Subcutaneous adipose tissue (tissue), 4 donors: ENCODE data around the gene BTN2A1. TPM values are rescaled to one million over a fixed set of nuclear protein-coding genes. Genes with fewer than 3 reads are reported as not detected.

Experiments used
- small RNA-seq: library from RNA; depleted of rRNA; stranded (forward); fragments of <200 nt; gene quantifications from one replicate; pipeline ENCODE3, GENCODE V24; 2016
- total RNA-seq, 4 donors: library from RNA; depleted of rRNA; stranded (reverse); fragments of >200 nt; gene quantifications; one replicate each; pipeline ENCODE4 v1.1.0, GENCODE V29; 2016
- TF ChIP-seq, protein P1 (sequence below): fragments of 450-650 bp; IDR thresholded peaks from one replicate; pipeline ENCODE4 v1.5.1; 2016; ENCODE audit warnings: low read depth, mild to moderate bottlenecking, control low read depth, antibody characterized with exemption, moderate library complexity

The BTN2A1 gene
- total RNA-seq, 4 donors from 2014 or later, result 11.6 to 20.7 (median 16.4) TPM

DNA sequence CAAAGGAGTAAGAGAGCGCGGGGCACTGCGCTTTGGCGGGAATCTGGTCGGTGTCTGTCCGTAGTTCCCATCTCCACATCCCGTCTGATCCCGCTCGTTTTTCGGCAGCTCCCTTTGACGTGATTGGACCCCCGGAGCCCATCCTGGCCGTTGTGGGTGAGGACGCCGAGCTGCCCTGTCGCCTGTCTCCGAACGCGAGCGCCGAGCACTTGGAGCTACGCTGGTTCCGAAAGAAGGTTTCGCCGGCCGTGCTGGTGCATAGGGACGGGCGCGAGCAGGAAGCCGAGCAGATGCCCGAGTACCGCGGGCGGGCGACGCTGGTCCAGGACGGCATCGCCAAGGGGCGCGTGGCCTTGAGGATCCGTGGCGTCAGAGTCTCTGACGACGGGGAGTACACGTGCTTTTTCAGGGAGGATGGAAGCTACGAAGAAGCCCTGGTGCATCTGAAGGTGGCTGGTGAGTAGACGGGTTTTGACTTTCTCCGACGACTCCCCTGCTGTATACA lies 43.8 kb downstream of the BTN2A1 start:
- TF ChIP-seq, protein P1, sequence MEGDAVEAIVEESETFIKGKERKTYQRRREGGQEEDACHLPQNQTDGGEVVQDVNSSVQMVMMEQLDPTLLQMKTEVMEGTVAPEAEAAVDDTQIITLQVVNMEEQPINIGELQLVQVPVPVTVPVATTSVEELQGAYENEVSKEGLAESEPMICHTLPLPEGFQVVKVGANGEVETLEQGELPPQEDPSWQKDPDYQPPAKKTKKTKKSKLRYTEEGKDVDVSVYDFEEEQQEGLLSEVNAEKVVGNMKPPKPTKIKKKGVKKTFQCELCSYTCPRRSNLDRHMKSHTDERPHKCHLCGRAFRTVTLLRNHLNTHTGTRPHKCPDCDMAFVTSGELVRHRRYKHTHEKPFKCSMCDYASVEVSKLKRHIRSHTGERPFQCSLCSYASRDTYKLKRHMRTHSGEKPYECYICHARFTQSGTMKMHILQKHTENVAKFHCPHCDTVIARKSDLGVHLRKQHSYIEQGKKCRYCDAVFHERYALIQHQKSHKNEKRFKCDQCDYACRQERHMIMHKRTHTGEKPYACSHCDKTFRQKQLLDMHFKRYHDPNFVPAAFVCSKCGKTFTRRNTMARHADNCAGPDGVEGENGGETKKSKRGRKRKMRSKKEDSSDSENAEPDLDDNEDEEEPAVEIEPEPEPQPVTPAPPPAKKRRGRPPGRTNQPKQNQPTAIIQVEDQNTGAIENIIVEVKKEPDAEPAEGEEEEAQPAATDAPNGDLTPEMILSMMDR, result no peak

DNA sequence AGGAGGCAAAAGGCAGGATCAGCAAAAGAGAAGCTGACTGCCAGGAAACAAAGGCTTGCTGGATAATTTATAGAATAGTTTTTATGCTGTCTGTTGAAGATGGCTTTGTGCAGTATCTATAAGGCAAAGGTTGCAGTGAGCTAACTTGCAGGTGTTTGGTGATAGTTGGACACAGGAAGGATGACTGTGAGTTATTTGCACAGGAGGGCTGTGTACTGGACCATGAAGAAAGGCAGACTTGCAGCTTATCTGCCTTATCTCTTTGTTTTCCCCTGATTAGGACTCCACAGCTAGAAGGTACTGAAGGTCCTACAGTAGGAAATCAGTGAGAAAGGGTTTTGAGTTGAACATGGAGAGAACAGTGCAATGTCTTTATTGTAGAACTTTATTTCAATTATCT lies 44.4 kb downstream of the BTN2A1 start:
- TF ChIP-seq, protein P1, result no peak

DNA sequence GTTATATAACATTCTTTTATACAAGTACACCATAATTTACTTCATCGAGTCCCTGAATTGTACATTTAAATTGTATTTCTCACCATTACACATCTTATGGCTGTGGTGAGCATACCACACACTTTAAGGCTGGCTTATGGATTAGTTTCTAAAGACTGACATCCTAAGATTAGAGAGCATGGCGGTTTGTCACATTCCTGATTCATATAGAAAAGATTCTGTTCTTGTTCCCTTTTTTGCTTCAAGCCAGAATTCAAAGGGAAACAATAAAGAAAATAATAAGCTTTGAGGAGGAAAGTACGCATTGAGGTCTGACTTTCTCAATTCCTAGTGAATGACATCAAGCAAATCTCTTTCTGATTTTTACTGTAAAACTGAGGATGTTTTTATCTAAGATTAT lies 44.9 kb downstream of the BTN2A1 start:
- TF ChIP-seq, protein P1, result no peak

DNA sequence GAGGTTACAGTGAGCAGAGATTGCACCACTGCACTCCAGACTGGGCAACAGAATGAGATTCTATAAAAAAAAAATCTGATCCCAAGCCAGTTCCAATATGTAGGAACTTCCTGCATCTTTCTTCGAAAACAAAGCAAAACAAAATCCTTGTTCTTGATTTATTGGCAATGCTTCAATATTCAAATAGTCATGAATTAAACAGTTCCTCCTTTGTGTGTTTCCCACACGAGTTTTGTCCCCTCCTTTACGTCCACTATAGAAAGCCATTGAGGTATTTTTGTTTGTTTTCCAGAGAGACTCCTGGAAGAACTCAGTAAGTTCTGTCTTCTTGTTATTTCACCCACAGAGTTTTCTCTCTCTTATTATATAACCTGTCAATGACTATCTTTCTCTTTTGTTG lies 49.9 kb downstream of the BTN2A1 start:
- TF ChIP-seq, protein P1, result no peak

DNA sequence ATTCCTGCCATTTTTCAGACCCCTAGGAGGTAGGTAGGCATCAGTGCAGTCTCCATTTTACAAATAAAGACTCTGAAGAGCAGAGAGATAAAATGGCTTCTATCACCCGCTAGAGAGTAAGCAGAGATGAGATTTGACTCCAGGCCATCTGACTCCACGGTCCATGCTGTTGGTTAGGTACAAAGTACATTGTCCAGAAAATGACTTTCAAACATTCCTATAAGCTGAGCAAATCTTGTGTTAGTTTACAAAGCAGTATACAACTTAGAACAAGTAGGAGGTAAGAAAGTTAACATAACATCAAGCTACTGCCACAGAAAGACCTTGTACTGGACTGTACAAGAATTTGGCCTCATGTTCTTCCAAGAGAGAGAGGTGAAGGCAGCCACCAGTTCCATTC lies 57.2 kb downstream of the BTN2A1 start:
- TF ChIP-seq, protein P1, result no peak

DNA sequence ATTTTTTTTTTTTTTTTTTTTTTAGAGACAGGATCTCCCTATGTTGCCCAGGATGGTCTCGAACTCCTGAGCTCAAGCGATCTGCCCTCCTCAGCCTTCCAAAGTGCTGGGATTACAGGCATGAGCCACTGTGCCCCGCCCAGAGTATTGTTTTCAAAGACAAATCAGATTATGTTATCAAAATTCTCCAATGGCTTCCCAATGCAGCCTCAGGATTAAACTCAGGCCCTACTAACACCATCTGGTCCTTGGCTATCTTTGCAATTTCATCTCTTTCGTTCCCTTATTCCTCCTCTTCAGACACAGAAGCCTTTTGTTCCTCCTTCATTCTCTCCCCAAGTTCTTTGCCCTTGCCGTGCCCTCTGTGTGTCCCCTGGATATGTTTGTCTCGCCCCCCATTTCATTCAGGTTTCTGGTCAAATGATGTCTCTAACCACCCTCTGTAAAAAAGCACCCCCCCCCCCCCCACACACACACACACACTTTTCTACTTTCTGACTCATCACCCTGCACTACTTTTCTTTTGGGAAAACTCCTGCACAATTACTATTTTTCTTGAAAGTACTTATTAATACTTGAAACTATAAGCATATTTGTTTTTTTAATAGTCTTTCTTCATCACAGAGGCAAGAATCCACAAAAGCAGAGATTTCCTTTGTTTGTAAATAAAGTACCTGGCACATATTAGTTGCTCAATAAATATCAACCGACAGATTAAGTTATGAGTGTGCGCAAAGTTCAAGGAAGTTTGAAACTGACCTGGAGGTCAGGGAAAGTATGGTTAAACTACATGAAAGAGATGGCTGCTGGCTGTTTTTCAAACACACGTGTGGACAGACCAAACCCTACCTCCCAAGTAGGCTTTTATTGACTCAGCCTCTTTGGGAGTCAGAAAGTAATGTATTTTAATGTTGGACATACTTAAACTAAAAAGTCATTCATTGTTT lies 59.0 kb downstream of the BTN2A1 start:
- TF ChIP-seq, protein P1, result no peak

Small RNA genes within 50 kb of the gene (small RNA-seq; reads per million reads assigned to genes)
- gene RNU6-502P, result not detected

Other genes starting within 250 kb of the BTN2A1 start
- 10 to 100 TPM in 3 of 4 donors, 1 to 10 TPM in 1; 7.2 to 23.9 (median 19.9) TPM for gene BTN3A2, start 92.8 kb upstream of the BTN2A1 start, total RNA-seq
- 10 to 100 TPM in 2 of 4 donors, 1 to 10 TPM in 2; 6.2 to 15.0 (median 11.1) TPM for gene BTN2A2, start 74.8 kb upstream of the BTN2A1 start, total RNA-seq
- 10 to 100 TPM in 3 of 4 donors, 1 to 10 TPM in 1; 9.6 to 25.2 (median 16.5) TPM for gene BTN3A1, start 55.7 kb upstream of the BTN2A1 start, total RNA-seq
- 10 to 100 TPM; 10.8 to 26.9 (median 20.6) TPM for gene BTN3A3, start 17.5 kb upstream of the BTN2A1 start, total RNA-seq
- gene BTN1A1, start 42.3 kb downstream of the BTN2A1 start, total RNA-seq, result not detected
- 10 to 100 TPM; 35.4 to 66.4 (median 57.7) TPM for gene HMGN4, start 80.4 kb downstream of the BTN2A1 start, total RNA-seq
- 10 to 100 TPM in 2 of 4 donors, 1 to 10 TPM in 2; 9.1 to 13.6 (median 10.2) TPM for gene ABT1, start 139.0 kb downstream of the BTN2A1 start, total RNA-seq
- 10 to 100 TPM; 14.7 to 18.8 (median 16.6) TPM for gene ZNF322, start 201.8 kb downstream of the BTN2A1 start, total RNA-seq